GM12878 (cell line): ENCODE data around the gene MEIS2.

Experiments used
- CEBPB ChIP-seq, 2 experiments: fragments of 150-350 bp in 1 of 2; IDR thresholded peaks; 2 replicates each; pipeline ENCODE4 v1.6.1; 2012 to 2014; ENCODE audit warnings: low read depth in 2 of 2, low read length in 2 of 2, borderline replicate concordance in 1 of 2, inconsistent platforms in 1 of 2
- NFYB ChIP-seq: IDR thresholded peaks from 2 replicates; pipeline ENCODE4 v1.6.1; 2011; ENCODE audit warnings: low read depth, mild to moderate bottlenecking, low read length, improper control_type of control experiment, moderate library complexity; ENCODE audit not compliant: insufficient read depth
- RFX5 ChIP-seq: IDR thresholded peaks from 2 replicates; pipeline ENCODE4 v1.6.1; 2011; ENCODE audit warnings: low read depth, low read length, improper control_type of control experiment
- YBX1 ChIP-seq: fragments of 450-650 bp; IDR thresholded peaks from 2 replicates; pipeline ENCODE4 v1.6.1; 2016; ENCODE audit warnings: antibody characterized with exemption
- YY1 ChIP-seq: IDR thresholded peaks from 2 replicates; pipeline ENCODE4 v1.6.1; 2011; ENCODE audit warnings: low read depth, mild to moderate bottlenecking, low read length
- ZNF217 ChIP-seq: fragments of 450-650 bp; IDR thresholded peaks from 2 replicates; pipeline ENCODE4 v1.6.1; 2017; ENCODE audit warnings: antibody characterized with exemption, mild to moderate bottlenecking
- TF ChIP-seq, protein P1 (sequence below): fragments of 450-650 bp; IDR thresholded peaks from 2 replicates; pipeline ENCODE4 v1.6.1; 2017; ENCODE audit warnings: low read depth, mild to moderate bottlenecking, moderate library complexity

DNA sequence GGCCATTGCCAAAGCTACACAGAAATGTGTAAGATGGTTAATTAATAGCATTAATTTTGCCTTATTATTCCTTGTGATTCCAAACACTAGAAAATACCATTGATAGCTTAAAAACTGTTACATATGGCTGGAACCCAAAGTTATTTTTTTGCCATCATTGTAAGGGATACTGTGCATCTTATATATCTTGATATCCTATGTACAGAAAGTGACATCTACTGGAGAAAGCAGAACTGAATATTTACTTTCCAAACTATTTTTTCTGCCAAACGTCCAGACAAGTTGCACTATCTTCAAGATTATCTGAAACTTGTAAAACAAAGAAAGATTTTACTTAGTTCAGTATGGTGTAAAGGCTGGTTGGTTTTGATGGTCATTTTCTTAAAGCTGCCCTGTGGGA lies 33.3 kb upstream of the MEIS2 start:
- TF ChIP-seq ZNF217 (no peak), NFYB (no peak), YY1 (no peak), YBX1 (no peak), CEBPB (IDR thresholded peaks at IDR 0.05; ENCODE audit: borderline replicate concordance in 1 of 2, low read depth in 2 of 2, low read length in 2 of 2) (no peak), RFX5 (no peak)
- TF ChIP-seq, protein P1, sequence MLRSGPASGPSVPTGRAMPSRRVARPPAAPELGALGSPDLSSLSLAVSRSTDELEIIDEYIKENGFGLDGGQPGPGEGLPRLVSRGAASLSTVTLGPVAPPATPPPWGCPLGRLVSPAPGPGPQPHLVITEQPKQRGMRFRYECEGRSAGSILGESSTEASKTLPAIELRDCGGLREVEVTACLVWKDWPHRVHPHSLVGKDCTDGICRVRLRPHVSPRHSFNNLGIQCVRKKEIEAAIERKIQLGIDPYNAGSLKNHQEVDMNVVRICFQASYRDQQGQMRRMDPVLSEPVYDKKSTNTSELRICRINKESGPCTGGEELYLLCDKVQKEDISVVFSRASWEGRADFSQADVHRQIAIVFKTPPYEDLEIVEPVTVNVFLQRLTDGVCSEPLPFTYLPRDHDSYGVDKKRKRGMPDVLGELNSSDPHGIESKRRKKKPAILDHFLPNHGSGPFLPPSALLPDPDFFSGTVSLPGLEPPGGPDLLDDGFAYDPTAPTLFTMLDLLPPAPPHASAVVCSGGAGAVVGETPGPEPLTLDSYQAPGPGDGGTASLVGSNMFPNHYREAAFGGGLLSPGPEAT, result no peak
